AG10803 (cell line): ENCODE data around the gene TAF4.

Experiments
- DNase-seq: peaks from one replicate; pipeline ENCODE4 v3.0.0; 2010; ENCODE audit warnings: low read depth
- H3K4me3 ChIP-seq: 2 replicates; pipeline ENCODE4 v1.5.1; 2011; ENCODE audit warnings: mild to moderate bottlenecking, low read length, control low read depth
- CTCF ChIP-seq: conservative IDR thresholded peaks from 2 replicates; pipeline ENCODE4 v1.5.1; 2011; ENCODE audit warnings: mild to moderate bottlenecking, low read length, control low read depth, inconsistent platforms

Gene TAF4

GRCh38 chr20:61956396-61957342 is 109.0 kb downstream of the TAF4 start:
- no peak for DNase-seq
- TF ChIP-seq CTCF, result no peak
- H3K4me3 ChIP-seq, result no peak overlapping the region

DNA sequence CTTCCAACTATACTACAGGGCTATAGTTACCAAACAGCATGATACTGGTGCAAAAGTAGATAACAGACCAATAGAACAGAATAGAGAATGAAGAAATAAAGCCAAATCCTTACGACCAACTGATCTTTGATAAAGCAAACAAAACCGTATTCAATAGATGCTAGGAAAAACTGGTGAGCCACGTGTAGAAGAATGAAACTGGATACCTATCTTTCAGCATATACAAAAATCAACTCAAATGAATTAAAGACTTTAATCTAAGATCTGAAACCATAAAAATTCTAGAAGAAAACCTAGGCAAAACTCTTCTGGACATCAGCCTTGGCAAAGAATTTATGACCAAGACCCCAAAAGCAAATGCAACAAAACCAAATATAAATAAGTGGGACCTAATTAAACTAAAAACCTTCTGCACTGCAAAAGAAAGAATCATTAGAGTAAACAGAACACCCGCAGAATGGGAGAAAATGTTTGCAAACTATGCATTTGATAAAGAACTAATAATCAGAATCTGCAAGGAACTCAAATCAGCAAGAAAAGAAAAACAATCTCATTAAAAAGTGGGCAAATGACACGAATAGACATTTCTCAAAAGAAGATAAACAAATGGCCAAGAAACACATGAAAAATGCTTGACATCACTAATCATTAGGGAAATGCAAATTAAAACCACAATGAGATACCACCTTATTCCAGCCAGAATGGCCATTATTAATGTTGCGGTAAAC is 109.8 kb downstream of the TAF4 start:
- no peak for DNase-seq
- H3K4me3 ChIP-seq, result no peak overlapping the region
- no peak for TF ChIP-seq CTCF

- no peak for DNase-seq
- no peak overlapping the region for H3K4me3 ChIP-seq
- no peak for TF ChIP-seq CTCF
Measured at GRCh38 chr20:61954276-61955021, 111.2 kb downstream of the TAF4 start.

DNA sequence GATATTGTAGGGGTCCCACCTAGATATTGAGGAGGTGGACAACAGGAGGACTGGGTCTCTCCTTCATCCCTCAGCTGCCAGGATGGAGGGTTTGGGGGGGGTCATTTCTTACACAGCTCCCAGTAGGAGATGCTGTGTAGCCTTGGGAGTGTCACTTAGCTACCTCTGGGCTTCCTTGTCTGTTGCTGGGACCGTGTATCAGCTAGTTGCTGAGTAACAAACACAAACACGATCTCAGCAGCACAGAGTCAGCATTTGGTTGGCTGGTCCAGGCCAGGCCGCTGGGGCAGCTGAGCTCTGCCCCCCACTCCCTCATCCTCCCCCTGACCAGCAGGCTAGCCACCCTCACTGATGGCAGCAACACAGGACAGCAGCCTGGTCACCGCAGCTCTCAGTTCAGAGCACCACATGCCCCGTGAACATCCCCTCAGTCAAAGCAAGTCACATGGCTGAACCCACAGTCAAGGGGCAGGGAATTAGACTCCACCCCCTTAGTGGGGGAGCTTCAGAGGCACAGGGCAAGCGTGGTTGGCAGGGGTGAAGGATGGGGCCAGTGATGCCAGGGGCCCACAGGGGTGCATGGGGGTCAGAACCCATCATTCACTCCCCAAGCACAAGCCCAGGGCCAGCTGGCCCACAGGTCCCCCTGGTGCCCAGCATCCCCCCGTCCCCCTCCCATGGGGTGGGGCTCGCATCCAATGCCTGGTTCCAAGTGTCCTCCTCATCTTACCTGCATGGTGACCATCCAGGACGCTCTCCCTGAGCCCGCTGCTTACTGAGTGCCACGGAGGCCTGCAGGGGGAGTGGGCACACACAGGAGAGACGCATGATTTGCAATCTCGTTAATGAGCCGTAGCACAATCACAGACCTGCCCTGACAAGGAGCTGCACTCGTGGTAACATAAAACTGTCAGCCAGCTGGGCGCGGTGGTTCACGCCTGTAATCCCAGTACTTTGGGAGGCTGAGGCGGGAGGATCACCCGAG is 112.4 kb downstream of the TAF4 start:
- H3K4me3 ChIP-seq, result no peak overlapping the region
- no peak for DNase-seq
- no peak for TF ChIP-seq CTCF

GRCh38 chr20:61951695-61952533 is 113.8 kb downstream of the TAF4 start:
- TF ChIP-seq CTCF, result no peak
- H3K4me3 ChIP-seq, result no peak overlapping the region
- peak; percentile 14 for DNase-seq

DNA sequence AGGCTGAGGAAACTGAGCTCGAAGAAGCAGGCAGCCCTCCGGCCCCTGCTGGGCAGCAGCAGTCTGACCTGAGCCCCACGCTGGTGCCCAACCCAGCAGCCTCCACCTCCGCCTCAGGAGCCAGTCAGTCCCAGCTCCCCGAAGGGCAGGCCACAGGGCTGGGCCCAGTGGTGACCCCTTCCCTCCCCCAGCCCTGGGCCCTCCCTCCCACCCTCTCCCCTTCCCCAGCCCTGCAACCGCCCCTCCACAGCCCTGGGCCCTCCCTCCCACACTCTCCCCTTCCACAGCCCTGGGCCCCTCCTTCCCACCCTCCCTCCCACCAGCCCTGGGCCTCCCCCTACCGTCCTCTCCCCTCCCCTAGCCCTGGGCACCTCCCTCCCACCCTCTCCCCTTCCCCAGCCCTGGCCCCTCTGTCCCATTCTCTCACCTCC is 115.0 kb downstream of the TAF4 start:
- no peak for TF ChIP-seq CTCF
- no peak for DNase-seq
- no peak overlapping the region for H3K4me3 ChIP-seq
